ENCODE results near the gene IL17RE. TPM values are rescaled to one million over a fixed set of nuclear protein-coding genes. Genes with fewer than 3 reads are reported as not detected.
"Not testable (repeated sequence)": the region's sequence is repeated elsewhere in the genome, so short reads cannot be mapped to it uniquely, and the experiment has no call there.

The IL17RE gene
- total RNA-seq, 3 donors from 2014 or later = 11.5 to 22.0 (median 11.7) TPM

DNA sequence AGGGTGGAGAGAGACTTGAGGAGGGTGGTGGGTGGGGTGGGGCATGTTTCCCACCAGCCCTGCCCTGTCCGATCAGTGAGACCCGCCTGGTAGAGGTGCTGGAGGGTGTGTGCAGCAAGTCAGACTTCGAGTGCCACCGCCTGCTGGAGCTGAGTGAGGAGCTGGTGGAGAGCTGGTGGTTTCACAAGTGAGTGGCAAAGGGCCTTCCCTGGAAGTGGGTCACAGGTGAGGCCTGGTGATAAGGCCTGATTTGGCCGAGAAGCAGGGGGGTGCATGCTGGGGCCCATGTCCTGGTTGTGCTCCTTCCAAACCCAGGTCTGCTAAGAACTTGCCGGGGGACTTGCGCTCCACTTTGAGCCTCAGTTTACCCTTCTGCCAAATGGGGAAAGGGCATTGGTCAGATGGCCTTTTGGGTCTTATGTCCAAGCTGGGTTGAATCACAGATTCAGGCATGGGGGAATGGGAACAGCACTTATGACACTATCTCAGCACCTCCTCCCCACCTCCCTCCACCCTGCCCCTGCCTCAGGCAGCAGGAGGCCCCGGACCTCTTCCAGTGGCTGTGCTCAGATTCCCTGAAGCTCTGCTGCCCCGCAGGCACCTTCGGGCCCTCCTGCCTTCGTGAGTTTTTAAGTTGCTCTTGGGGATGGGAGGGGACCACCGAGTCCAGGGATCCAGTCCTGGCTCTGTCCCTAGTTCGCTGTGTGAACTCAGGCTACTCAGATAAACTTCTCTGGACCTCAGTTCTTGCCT lies 35.0 kb downstream of the IL17RE start:
- Histone ChIP-seq H3K9me3 (no peaks in the 10 kb centered on the region), H3K4me1 (peaks cover 0 to 20% of the 10 kb centered on the region in 2 donors), H3K27me3 (no peaks in the 10 kb centered on the region), H3K4me3 (no peak overlapping the region), H3K36me3 (no peaks in the 10 kb centered on the region), H3K27ac (no peak overlapping the region)
- no peak for DNase-seq (ENCODE audit: low spot score in 2 of 2)
- intact Hi-C loops (cut with DNase I; ENCODE audit: low total_unique reads) = no loop called here
- TF ChIP-seq, protein P1, sequence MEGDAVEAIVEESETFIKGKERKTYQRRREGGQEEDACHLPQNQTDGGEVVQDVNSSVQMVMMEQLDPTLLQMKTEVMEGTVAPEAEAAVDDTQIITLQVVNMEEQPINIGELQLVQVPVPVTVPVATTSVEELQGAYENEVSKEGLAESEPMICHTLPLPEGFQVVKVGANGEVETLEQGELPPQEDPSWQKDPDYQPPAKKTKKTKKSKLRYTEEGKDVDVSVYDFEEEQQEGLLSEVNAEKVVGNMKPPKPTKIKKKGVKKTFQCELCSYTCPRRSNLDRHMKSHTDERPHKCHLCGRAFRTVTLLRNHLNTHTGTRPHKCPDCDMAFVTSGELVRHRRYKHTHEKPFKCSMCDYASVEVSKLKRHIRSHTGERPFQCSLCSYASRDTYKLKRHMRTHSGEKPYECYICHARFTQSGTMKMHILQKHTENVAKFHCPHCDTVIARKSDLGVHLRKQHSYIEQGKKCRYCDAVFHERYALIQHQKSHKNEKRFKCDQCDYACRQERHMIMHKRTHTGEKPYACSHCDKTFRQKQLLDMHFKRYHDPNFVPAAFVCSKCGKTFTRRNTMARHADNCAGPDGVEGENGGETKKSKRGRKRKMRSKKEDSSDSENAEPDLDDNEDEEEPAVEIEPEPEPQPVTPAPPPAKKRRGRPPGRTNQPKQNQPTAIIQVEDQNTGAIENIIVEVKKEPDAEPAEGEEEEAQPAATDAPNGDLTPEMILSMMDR (IDR thresholded peaks at IDR 0.05) = no peak
- TF ChIP-seq POLR2A (IDR thresholded peaks at IDR 0.05) = no peak
- TF ChIP-seq POLR2AphosphoS5 (IDR thresholded peaks at IDR 0.05) = no peak

DNA sequence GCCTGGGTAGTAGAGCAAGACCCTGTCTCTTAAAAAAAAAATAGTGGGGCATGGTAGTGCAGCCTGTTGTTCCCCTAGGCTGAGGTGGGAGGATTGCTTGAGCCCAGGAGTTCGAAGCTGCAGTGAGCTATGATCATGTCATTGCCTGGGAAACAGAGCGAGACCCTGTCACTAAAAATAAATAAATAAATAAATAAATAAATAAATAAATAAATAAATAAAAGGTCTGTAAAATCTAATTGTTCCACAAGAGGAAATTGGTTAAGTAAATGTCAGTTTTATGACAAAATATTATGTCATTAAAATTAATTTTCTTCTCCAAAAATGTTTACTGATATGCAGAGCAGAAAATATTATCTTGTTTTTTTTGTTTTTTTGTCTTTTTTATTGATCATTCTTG lies 36.3 kb downstream of the IL17RE start:
- no peaks in the 10 kb centered on the region for H3K9me3 ChIP-seq
- H3K4me3 ChIP-seq = no peak overlapping the region
- intact Hi-C loops (cut with DNase I; ENCODE audit: low total_unique reads) = no loop called here
- H3K27ac ChIP-seq = no peak overlapping the region
- H3K4me1 ChIP-seq = peaks cover 0 to 20% of the 10 kb centered on the region in 2 donors
- TF ChIP-seq, protein P1 (IDR thresholded peaks at IDR 0.05) = no peak
- TF ChIP-seq POLR2AphosphoS5 (IDR thresholded peaks at IDR 0.05) = no peak
- no peak for TF ChIP-seq POLR2A (IDR thresholded peaks at IDR 0.05)
- no peak for DNase-seq (ENCODE audit: low spot score in 2 of 2)
- no peaks in the 10 kb centered on the region for H3K36me3 ChIP-seq
- no peaks in the 10 kb centered on the region for H3K27me3 ChIP-seq

DNA sequence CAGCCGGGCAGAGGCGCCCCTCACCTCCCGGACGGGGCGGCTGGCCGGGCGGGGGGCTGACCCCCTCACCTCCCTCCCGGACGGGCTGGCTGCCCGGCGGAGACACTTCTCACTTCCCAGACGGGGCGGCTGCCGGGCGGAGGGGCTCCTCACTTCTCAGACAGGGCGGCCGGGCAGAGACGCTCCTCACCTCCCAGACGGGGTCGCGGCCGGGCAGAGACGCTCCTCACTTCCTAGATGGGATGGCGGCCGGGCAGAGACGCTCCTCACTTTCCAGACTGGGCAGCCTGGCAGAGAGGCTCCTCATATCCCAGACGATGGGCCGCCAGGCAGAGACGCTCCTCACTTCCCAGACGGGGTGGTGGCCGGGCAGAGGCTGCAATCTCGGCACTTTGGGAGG lies 37.3 kb downstream of the IL17RE start:
- not testable (repeated sequence) for H3K4me3 ChIP-seq; DNase-seq (ENCODE audit: low spot score in 2 of 2); H3K27me3 ChIP-seq; H3K9me3 ChIP-seq; H3K27ac ChIP-seq; H3K36me3 ChIP-seq
- H3K4me1 ChIP-seq = peaks cover 0 to 13% of the 10 kb centered on the region in 2 donors
- intact Hi-C loops (cut with DNase I; ENCODE audit: low total_unique reads) = loop anchor here (10.0 kb wide), 1 partner anchor 95 kb away; the partner anchor contains the start of gene RPUSD3

DNA sequence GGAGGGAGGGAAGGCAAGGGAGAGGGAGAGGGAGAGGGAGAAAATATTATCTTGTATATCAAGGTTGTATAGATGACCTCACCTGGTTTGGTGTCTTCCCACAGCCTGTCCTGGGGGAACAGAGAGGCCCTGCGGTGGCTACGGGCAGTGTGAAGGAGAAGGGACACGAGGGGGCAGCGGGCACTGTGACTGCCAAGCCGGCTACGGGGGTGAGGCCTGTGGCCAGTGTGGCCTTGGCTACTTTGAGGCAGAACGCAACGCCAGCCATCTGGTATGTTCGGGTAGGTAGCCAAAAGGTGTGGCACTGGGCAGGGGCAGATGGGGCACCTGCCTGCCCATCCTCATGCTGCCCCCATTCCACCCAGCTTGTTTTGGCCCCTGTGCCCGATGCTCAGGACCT lies 38.1 kb downstream of the IL17RE start:
- intact Hi-C loops (cut with DNase I; ENCODE audit: low total_unique reads) = loop anchor here (10.0 kb wide), 1 partner anchor 96 kb away; the partner anchor contains the start of gene RPUSD3
- no peaks in the 10 kb centered on the region for H3K9me3 ChIP-seq
- H3K4me3 ChIP-seq = no peak overlapping the region
- TF ChIP-seq, protein P1 (IDR thresholded peaks at IDR 0.05) = no peak
- TF ChIP-seq POLR2A (IDR thresholded peaks at IDR 0.05) (no peak), POLR2AphosphoS5 (IDR thresholded peaks at IDR 0.05) (no peak)
- no peaks in the 10 kb centered on the region for H3K27me3 ChIP-seq
- H3K27ac ChIP-seq = peak overlapping the region in 1 of 2 donors; percentile 48
- DNase-seq (ENCODE audit: low spot score in 2 of 2) = no peak
- no peaks in the 10 kb centered on the region for H3K36me3 ChIP-seq
- peaks cover 0 to 4% of the 10 kb centered on the region in 2 donors for H3K4me1 ChIP-seq

DNA sequence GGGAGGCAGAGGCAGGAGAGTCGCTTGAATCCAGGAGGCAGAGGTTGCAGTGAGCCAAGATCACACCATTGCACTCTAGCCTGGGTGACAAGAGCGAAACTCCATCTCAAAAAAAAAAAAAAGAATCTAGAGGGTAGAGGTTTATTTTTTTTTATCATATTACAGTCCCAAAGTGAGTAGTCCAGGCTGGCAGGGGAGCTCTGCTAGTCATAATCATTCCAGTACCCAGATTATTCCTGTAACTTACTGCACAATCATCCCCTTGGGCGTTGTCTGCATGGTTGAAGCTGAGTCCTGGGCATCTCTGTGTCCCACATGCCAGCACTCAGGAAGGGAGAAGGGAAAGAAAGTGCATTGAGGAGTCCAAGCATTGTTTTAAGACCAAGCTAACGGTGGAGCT lies 39.5 kb downstream of the IL17RE start:
- Histone ChIP-seq H3K27me3 (no peaks in the 10 kb centered on the region), H3K4me3 (no peak overlapping the region), H3K27ac (peak overlapping the region in 1 of 2 donors; percentile 48), H3K36me3 (no peaks in the 10 kb centered on the region), H3K9me3 (no peaks in the 10 kb centered on the region), H3K4me1 (no peaks in the 10 kb centered on the region)
- DNase-seq (ENCODE audit: low spot score in 2 of 2) = no peak
- TF ChIP-seq POLR2A (IDR thresholded peaks at IDR 0.05) = no peak
- TF ChIP-seq POLR2AphosphoS5 (IDR thresholded peaks at IDR 0.05) = no peak
- TF ChIP-seq, protein P1 (IDR thresholded peaks at IDR 0.05) = no peak
- intact Hi-C loops (cut with DNase I; ENCODE audit: low total_unique reads) = loop anchor here (10.0 kb wide), 1 partner anchor 97 kb away; the partner anchor contains the start of gene RPUSD3

All from breast epithelium (tissue), 4 donors.